Ishikawa (cell line): ENCODE measurements around the gene ACTL7A.

Experiments used
- CEBPB ChIP-seq: IDR thresholded peaks from 2 replicates; pipeline ENCODE4 v1.6.1; 2012
- CREB1 ChIP-seq: IDR thresholded peaks from 2 replicates; pipeline ENCODE4 v1.6.1; 2012; ENCODE audit warnings: low read depth
- EGR1 ChIP-seq: IDR thresholded peaks from 2 replicates; pipeline ENCODE4 v1.6.1; 2012
- EP300 ChIP-seq: IDR thresholded peaks from 2 replicates; pipeline ENCODE4 v1.6.1; 2012; ENCODE audit warnings: borderline replicate concordance
- FOXM1 ChIP-seq: IDR thresholded peaks from 2 replicates; pipeline ENCODE4 v1.6.1; 2012; ENCODE audit warnings: low read depth, borderline replicate concordance
- MAX ChIP-seq: IDR thresholded peaks from 2 replicates; pipeline ENCODE4 v1.6.1; 2012
- NFIC ChIP-seq: IDR thresholded peaks from 2 replicates; pipeline ENCODE4 v1.6.1; 2012
- RAD21 ChIP-seq: IDR thresholded peaks from 2 replicates; pipeline ENCODE4 v1.6.1; 2012; ENCODE audit warnings: low read depth
- TAF1 ChIP-seq: IDR thresholded peaks from 2 replicates; pipeline ENCODE4 v1.6.1; 2012; ENCODE audit warnings: low read depth, mild to moderate bottlenecking
- TCF12 ChIP-seq: IDR thresholded peaks from 2 replicates; pipeline ENCODE4 v1.6.1; 2012; ENCODE audit warnings: low read depth
- TEAD4 ChIP-seq: IDR thresholded peaks from 2 replicates; pipeline ENCODE4 v1.6.1; 2012
- YY1 ChIP-seq: IDR thresholded peaks from 2 replicates; pipeline ENCODE4 v1.6.1; 2012; ENCODE audit warnings: low read depth
- ZBTB7A ChIP-seq: IDR thresholded peaks from 2 replicates; pipeline ENCODE4 v1.6.1; 2012; ENCODE audit warnings: low read depth
- TF ChIP-seq, protein P1 (sequence below): IDR thresholded peaks from 2 replicates; pipeline ENCODE4 v1.6.1; 2012
- TF ChIP-seq, protein P2 (sequence below): IDR thresholded peaks from 2 replicates; pipeline ENCODE4 v1.6.1; 2012; ENCODE audit warnings: low read depth, mild to moderate bottlenecking

The ACTL7A gene

GRCh38 chr9:108859459-108860114, 2.5 kb upstream of the ACTL7A start:
- TF ChIP-seq TCF12: no peak
- TF ChIP-seq TEAD4: no peak
- no peak for TF ChIP-seq CEBPB
- TF ChIP-seq TAF1: no peak
- TF ChIP-seq, protein P1, sequence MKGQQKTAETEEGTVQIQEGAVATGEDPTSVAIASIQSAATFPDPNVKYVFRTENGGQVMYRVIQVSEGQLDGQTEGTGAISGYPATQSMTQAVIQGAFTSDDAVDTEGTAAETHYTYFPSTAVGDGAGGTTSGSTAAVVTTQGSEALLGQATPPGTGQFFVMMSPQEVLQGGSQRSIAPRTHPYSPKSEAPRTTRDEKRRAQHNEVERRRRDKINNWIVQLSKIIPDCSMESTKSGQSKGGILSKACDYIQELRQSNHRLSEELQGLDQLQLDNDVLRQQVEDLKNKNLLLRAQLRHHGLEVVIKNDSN: no peak
- no peak for TF ChIP-seq ZBTB7A
- TF ChIP-seq, protein P2, sequence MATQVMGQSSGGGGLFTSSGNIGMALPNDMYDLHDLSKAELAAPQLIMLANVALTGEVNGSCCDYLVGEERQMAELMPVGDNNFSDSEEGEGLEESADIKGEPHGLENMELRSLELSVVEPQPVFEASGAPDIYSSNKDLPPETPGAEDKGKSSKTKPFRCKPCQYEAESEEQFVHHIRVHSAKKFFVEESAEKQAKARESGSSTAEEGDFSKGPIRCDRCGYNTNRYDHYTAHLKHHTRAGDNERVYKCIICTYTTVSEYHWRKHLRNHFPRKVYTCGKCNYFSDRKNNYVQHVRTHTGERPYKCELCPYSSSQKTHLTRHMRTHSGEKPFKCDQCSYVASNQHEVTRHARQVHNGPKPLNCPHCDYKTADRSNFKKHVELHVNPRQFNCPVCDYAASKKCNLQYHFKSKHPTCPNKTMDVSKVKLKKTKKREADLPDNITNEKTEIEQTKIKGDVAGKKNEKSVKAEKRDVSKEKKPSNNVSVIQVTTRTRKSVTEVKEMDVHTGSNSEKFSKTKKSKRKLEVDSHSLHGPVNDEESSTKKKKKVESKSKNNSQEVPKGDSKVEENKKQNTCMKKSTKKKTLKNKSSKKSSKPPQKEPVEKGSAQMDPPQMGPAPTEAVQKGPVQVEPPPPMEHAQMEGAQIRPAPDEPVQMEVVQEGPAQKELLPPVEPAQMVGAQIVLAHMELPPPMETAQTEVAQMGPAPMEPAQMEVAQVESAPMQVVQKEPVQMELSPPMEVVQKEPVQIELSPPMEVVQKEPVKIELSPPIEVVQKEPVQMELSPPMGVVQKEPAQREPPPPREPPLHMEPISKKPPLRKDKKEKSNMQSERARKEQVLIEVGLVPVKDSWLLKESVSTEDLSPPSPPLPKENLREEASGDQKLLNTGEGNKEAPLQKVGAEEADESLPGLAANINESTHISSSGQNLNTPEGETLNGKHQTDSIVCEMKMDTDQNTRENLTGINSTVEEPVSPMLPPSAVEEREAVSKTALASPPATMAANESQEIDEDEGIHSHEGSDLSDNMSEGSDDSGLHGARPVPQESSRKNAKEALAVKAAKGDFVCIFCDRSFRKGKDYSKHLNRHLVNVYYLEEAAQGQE: no peak
- no peak for TF ChIP-seq NFIC
- no peak for TF ChIP-seq RAD21
- TF ChIP-seq FOXM1: no peak

DNA sequence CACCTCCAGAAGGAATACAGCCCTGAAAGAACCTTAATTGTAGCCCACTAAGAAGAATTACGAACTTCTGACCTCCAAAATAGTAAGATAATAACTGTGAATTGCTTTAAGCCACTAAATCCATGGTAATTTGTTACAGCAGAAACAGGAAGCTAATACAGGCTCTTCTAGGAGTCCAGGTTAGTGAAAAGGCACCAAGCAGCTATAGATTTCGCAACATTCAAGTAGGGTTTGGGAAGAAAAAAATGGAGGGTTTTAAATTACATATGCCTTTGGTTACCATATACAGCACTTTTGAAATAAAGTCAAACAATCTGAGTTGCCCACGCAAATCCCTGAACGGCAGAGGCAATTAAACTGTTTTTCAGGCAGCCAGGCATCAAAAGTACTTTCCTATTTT, 1.7 kb upstream of the ACTL7A start:
- TF ChIP-seq CEBPB: peak; percentile 97
- TF ChIP-seq RAD21: no peak
- no peak for TF ChIP-seq YY1
- TF ChIP-seq EP300: no peak
- TF ChIP-seq CREB1: no peak
- TF ChIP-seq FOXM1: no peak

GRCh38 chr9:108860764-108861163, 1.3 kb upstream of the ACTL7A start:
- TF ChIP-seq MAX: no peak
- TF ChIP-seq RAD21: no peak
- TF ChIP-seq NFIC: no peak
- no peak for TF ChIP-seq EGR1
- no peak for TF ChIP-seq EP300
- TF ChIP-seq FOXM1: no peak
- no peak for TF ChIP-seq CEBPB
- TF ChIP-seq ZBTB7A: no peak
- TF ChIP-seq TEAD4: no peak
- TF ChIP-seq TAF1: no peak
- TF ChIP-seq YY1: no peak
- TF ChIP-seq TCF12: no peak
- TF ChIP-seq, protein P1: no peak
- TF ChIP-seq CREB1: no peak
- TF ChIP-seq, protein P2: no peak

GRCh38 chr9:108861464-108861863, 602 bp upstream of the ACTL7A start:
- TF ChIP-seq YY1: no peak
- TF ChIP-seq, protein P1: no peak
- TF ChIP-seq TAF1: no peak
- no peak for TF ChIP-seq CEBPB
- no peak for TF ChIP-seq EP300
- TF ChIP-seq, protein P2: no peak
- TF ChIP-seq EGR1: no peak
- no peak for TF ChIP-seq TCF12
- no peak for TF ChIP-seq FOXM1
- no peak for TF ChIP-seq TEAD4
- no peak for TF ChIP-seq CREB1
- TF ChIP-seq ZBTB7A: no peak

- no peak for TF ChIP-seq EGR1
- TF ChIP-seq TEAD4: no peak
- no peak for TF ChIP-seq TCF12
- TF ChIP-seq TAF1: no peak
- no peak for TF ChIP-seq MAX
- no peak for TF ChIP-seq CEBPB
- TF ChIP-seq, protein P2: no peak
- TF ChIP-seq, protein P1: no peak
- TF ChIP-seq NFIC: no peak
- no peak for TF ChIP-seq EP300
- no peak for TF ChIP-seq RAD21
- TF ChIP-seq YY1: no peak
- no peak for TF ChIP-seq FOXM1
- no peak for TF ChIP-seq CREB1
- no peak for TF ChIP-seq ZBTB7A
Observed at GRCh38 chr9:108863891-108864290, 1.8 kb downstream of the ACTL7A start.
